AG08396 (cell line): ENCODE data around the gene ADAP1.
"Not testable (repeated sequence)": the region's sequence is repeated elsewhere in the genome, so short reads cannot be mapped to it uniquely, and the experiment has no call there.

ENCODE experiments used
- DNase-seq: peaks from one replicate; pipeline ENCODE4 v3.0.0; 2012; ENCODE audit warnings: low spot score, mixed read lengths

Gene ADAP1

DNA sequence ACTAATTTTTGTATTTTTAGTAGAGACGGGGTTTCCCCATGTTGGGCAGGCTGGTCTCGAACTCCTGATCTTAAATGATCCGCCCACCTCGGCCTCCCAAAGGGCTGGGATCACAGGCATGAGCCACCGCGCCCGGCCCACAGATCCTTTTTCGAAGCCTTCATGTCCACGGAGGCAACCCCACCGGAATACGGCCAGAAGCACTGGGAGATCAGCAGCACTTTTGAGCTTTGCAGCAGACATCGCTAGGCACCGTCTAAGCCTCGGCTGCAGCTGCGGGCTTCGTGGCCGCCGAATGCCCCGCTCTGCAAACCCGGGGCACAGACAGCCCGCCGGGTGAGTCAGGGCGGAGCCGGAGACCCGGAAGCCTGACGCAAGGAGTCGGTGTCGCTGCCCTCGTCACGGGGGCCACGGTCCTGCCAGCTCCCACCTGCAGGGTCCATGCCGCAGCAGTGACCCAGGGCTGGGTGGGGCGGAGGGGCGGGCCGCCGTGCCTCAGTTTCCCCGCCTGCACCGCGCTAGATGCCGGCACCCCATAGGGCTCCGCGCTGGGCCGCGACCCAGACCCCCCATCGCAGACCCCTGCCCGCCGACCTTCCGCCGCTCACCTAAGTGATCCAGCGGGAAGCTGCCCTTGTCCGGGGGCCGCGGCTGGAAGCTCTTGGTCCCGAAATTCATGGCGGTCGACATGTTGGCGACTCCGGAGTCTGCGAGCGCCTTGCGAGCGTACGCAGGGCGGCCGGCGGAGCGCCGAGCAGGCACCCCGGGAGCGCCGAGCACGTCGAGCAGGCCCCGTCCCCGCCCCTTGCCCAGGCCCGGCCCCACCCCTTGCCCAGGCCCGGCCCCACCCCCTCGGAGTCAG, 20.6 kb upstream of the ADAP1 start, which contains the start of gene COX19:
Gene COX19, minus strand, starts transcription at position 730 of the 862 bp plus-strand sequence. Its CDS starts 40 bp downstream, at position 690.
- DNase-seq, result peak; percentile 97

DNA sequence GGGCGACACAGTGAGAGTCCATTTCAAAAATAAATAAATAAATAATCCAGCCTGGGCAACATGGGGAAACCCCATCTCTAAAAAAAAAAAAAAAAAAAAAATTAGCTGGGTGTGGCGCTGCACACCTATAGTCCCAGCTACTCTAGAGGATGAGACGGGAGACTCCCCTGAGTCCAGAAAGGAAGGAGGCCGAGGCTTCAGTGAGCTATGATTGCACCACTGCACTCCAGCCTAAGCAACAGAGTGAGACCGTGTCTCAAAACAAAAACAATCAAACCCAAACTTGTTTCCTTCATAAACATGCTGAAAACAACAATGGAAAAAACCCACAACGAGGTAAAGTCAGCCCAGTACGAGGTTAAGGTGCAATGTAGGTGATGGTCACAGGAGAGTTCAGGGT, 19.7 kb upstream of the ADAP1 start:
- no peak for DNase-seq

DNA sequence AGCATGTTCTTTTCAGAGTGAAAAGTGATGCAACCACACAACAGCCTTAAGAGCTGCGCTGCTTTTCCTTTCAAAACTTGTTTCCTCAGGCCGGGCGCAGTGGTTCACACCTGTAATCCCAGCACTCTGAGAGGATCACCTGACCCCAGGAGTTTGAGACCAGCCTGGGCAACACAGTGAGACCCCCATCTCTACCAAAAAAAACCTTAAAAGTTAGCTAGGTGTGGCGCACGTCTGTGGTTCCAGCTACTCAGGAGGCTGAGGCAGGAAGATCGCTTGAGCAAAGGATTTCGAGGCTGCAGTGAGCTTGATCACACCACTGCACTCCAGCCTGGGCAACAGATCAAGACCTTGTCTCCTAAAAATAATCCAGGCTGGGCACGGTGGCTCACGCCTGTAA, 18.8 kb upstream of the ADAP1 start:
- no peak for DNase-seq

DNA sequence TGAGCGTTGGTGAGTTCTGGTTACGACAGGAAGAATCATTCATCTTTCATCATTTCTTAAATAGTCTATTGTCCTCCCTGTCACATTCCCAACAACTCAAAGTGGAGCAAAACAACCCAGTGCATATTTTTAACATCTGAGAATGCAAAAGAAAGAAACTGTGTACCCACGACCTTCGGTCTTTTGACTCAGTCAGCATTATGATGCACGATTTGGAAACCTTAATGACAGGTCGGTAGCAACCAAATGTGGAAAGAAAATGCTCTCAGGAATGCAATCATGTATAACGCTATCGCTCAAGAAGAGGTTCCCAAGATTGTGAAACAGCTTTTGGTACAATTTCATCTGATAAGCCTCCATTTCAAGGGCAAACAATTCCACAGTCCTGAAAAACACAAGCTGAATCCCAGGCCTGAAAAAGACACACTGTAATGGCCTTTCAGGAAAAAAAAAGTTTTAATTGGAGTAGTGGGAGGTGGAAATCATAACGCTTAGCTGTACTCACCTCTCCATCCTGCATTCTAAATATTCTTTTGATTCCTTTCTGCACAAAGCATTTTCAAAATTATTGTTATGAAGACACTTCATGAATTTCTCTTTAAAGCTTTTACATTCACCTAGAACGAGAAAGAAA, 18.3 kb upstream of the ADAP1 start:
- DNase-seq, result no peak

DNA sequence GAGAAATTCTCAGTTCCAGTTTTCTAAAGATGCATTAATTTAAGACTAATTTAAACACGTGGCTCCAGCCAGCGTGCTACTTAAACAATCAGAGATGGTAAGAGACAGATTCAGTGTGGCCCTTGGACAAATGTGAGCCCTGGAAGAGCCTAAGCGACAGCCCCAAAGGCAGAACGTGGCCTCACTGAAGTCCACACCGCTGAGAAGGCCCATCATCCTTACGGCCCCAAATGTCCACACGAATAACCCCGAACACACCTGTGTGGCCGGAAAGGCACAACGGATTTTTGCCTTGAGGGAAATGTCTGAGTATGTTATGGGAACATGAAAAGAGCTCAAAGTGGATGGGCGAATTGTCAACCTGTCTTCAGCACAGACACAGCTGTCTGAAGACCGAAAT, 17.6 kb upstream of the ADAP1 start:
- no peak for DNase-seq

DNA sequence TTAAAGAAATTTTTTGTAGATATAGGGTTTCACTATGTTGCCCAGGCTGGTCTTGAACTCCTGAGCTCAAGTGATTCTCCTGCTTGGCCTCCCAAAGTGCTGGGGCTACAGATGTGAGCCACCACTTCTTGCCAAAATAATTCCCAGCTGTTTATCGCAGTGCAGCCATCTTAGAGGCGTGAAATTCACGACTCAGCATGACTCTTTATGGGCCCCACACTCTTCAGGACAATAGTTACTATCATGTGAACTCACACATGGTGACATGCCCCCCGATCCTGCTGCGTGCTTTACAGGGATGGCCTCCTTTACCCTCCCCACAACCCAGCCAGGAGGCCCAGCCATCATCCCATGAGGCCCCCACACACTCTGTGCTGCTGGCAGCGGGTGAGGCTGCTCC, 16.3 kb upstream of the ADAP1 start:
- no peak for DNase-seq

DNA sequence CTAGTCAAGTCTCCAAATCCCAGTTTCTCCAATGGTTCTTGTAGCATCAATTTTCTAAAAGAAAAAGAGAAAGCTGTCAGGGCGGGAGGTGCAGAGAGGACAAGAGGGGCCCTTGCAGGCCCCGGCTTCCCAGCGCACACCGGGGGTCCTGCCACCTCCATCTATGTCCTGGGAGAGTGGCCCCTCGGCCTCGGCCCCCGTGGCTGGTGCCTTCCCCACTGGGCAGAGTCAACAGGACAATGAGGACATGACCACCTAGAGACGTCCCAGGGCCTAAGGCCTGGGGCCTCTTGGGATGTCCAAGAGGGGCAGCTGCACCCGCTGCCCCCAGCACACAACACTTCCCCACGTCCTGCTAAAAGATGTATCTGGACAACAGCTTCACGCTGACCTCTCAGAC, 14.9 kb upstream of the ADAP1 start:
- no peak for DNase-seq

DNA sequence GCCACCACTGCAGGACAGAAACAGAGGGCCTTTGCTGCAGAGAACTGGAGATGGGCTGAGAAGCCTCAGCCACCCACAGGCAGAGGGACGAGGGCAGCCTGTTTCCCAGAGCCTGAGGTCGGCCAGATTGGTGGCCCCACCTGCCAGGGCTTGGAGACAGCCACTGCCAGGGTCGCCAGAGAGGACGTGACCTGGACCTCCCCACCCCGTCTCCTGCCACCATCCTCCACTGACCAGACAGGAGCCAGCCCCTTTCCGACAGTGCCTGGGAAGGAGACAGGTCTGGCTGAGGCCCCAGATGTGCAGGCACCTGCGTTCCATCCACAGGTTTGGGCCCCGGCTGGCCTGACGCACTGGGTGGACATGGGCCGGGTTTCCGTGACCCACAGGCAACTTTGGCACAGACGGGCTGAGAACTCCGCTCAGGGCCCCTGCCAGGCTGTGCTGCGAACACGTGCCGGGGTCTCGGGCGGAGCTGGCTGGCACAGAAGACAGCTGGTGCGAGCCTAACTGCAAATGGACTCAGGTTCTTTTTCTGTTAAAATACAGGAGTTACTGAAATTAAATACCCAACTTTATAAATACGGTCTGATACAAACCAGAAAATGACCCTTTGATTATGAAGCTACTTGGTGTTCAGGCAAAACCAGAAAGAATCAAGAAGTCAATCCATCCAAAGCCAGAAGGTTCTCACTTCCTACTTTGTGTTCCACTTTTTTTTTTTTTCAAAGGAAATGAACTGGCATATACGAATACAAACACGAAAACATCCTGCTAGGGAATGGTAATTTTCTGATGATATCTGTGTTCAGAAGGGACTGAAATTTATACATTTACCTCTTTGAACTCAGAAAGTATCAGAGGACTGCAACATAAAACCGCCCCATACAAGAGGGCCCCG, 14.0 kb upstream of the ADAP1 start:
- no peak for DNase-seq

DNA sequence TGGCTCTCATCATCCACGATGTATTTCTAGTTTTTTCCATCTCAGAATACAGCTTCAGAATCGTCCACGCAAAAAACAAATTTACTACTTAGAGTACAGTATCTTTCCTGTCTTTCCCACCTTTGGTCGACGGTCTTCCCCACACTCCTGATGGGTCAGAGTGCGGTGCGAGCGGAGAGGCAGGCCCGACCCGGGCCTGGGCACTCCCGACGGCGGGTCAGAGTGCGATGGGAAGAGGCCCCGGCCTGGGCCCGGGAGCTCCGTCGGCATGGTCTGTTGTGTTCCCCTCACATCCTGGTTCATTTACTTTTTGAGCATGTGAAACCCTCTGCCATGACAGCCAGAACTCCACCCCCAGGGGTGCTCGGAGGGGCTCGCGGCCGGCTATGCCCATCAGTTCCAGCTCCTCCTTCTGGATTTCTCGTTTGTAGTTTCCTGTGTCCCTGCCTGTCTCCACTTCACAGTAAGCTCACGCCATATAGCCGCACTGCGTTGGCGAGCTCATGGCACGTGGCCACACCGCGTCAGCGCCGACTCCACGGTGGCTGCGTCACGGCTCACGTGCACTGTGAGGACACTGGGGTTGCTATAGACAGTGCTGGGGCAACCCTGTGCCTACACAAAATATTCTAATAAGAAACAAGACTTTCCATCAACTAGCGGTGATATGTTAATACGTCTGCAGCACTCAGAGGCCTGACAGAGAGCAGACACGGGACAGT, 13.0 kb upstream of the ADAP1 start:
- no peak for DNase-seq

DNA sequence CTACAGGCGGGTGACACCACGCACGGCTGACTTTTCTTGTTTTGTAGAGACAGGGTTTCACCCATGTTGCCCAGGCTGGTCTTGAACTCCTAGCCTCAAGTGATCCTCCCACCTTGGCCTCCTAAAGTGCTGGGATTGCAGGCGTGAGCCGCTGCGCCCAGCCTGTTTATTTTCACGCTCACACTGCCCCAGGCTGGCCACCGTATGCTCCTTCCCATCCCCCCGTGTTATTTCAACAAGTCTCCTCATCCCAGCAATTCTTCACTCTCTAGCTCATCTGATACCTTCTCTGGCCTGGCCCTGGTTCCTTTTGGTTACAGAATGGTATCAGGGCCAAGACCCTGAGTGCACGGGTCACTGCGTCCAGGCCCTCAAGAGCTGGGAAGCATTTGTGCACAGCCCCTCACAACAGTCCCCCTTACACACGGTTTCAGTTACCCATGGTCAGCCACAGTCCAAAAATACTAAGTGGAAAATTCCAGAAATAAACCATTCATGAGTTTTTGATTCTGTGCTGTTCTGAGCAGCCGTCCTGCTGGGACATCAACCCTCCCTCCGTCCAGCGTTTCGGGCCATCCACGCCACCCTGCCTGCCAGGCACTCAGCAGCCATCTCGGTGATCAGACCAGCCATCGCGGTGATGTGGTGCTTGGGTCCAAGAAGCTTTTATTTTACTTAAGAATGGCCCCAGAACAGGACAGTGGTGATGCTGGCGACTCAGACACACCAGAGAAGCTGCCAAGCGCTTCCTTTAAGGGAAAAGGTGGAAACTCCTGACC, 12.0 kb upstream of the ADAP1 start:
- no peak for DNase-seq

DNA sequence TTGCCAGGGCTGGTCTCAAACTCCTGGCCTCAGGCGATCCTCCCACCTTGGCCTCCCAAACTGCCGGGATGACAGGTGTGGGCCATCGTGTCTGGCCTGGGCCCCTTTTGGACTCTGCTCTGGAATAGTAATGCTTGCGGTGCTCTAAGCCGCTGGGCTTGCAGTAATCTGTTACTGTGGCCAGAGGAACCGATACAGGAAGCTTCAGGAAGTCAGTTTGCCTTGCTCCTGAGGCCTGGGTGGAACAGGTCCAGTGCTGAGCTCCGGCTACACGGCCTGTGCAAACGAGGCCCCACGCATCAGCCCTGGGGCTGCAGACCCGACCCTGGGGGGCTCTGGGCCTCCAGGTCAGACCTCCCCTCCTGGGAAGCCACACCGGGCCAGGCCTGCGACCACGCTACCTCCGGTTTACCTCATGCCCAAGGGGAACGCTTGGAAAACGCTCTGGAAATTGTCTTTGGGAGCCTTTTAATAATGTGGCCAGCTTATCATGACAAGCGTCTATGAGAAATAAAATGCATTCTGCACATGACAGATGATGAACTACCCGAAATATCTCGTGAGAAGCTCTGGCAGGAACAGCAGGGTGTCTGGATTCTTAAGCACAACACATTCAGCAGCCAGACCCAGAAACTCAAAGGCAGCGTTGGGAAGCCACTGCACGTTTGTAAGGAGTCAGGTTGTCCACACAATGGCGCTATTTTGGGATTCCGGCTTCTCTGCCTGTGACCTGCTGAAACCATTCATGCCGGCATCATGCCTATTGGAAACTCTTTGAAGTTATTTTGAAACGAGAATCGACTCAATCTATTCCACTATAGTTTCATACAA, 10.1 kb upstream of the ADAP1 start:
- peak; percentile 84 for DNase-seq

DNA sequence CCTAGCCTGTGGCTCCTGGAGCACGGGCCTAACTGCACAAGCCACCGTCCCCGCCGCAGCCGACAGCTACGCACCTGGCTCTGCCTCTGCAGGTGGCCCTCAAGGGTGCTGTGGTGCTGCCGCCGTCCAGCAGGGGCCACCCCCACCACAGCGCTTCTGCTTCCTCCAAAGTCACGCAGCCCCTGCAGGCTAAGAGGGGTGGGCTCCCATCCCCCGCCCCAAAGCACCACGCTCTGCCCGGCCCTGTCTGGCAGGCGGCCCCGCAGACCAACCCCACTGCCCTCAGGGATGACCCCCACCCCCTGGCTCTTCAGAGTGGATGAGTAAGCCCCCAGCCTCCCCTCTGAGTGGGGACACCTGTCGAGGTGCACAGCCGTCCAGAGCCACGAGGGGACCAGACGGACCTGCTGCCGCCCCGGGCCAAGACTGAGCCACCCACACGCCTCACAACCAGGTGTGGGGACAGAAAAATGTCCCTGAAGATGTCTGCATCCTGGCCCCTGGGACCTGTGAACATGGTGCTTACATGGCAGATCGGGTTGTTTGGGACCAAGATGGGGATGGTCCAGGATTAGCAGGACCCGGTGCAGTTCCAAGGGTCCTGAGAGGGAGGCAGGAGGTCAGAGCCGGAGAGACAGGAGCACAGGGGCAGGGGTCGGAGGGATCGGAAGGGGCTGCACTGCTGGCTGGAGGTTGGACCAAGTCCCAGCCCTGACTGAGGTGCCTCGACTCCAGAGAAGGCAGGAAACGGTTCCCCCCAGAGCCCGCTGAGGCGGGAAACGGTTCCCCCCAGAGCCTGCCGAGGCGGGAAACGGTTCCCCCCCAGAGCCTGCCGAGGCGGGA, 9.0 kb upstream of the ADAP1 start:
- no peak for DNase-seq

DNA sequence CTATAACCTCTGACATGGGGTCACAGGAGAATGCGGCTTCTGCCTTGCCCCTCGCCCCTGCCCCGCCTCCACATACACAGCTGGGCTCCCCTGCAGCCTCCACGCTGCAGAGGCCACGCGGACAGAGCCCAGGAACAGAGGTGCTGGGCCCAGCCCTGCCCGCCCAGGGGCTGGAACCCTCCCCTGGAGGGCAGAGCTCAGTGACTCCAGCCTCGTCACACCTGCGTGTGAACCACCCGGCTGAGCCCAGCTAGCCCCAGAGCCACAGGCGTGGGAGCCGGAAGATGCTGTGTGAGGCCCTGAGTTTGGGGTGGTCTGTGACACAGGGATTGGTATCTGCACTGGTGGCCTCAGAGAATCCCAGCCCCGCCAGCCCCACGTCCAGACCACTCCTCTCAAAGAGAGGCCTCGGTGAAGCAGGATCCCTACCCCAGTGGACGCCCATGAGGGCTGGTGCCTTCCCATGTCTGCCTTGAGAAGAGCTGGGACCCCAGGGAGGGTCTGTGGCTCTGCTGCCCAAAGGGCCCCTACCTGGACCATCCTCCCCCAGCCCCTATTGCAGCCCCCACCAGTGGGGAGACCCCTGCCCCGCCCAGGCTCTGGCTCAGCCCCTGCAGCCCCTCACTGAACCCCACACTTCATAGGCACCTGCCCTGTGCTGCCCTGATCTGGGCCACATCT, 8.1 kb upstream of the ADAP1 start:
- DNase-seq, result no peak

DNA sequence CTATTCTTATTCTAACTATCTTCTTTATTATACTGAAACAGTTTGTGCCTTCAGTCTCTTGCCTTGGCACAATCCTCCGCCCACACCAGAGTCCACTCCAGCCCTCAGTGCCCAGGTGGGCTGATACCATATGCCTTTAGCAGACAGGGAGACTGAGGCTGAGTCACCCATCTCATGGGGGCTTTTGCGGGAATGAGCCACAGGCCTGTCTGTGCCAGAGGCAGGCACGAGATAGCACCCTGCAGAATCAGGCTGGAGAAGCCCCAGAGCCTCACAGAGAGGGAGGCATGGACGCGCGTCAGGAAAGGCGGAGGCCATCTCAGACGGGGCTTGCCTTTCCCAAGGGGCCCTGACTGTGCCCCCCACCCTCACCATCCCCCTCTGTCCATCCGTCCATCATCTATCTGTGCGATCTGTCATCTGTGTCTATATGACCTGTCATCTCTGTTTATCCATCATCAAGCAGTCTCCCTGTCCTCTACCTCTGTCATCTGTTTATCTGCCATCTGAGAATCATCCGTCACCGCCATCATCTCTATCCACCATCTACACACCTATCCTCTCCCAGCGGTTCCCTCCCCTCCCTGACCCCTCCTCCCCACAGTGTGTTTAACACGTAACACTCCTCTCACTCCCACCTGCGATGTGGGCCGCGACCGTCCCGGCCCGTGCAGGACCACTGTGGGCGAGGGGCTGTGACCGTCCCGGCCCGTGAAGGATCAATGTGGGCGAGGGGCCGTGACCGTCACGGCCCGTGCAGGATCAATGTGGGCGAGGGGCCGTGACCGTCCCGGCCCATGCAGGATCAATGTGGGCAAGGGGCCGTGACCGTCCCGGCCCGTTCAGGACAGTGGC, 7.3 kb upstream of the ADAP1 start:
- DNase-seq, result no peak

DNA sequence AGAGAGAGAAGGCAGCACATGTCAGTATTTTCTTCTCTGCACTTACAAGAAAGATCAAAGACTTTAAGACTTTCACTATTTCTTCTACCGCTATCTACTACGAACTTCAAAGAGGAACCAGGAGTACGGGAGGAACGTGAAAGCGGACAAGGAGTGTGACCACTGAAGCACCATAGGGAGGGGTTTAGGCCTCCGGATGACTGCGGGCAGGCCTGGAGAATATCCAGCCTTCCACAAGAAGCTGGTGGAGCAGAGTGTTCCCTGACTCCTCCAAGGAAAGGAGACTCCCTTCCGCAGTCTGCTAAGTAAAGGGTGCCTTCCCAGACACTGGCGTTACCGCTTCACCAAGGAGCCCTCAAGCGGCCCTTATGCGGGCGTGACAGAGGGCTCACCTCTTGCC, 6.5 kb upstream of the ADAP1 start:
- DNase-seq, result not testable (repeated sequence)

DNA sequence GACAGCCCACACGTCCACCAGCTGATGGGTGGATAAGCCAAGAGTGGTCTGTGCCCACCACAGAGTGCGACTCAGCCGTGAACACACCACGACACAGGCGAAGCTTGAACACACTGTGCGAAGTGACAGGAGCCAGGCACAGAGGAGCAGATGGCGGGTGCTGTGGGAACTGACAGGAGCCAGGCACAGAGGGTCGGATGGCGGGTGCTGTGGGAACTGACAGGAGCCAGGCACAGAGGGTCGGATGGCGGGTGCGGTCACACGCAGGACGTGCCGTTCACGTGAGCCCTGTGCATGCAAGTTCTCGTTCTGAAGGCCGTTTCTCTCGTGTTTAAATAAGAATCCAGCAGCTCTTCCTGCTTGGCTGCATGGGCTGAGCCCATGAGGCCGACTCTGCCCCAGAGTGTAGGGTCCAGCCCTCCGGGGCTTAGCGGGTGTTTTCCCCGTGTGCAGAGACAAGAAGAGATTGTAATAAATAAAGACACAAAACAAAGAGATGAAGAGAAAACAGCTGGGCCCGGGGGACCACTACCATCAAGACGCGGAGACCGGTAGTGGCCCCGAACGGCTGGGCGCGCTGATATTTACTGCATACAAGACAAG, 5.9 kb upstream of the ADAP1 start:
- DNase-seq, result no peak

DNA sequence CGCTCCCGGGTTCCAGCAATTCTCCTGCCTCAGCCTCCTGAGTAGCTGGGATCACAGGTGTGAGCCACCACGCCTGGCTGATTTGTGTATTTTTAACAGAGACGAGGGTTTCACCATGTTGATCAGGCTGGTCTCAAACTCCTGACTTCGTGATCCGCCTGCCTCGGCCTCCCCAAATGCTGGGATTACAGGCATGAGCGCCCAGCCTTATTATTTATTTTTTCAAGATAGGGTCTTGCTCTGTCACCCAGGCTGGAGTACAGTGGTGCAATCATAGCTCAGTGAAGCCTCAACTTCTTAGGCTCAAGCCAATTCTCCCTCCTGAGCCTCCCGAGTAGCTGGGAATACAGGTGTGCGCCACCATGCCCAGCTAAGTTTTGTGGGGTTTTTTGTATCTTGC, 5.3 kb upstream of the ADAP1 start:
- DNase-seq, result not testable (repeated sequence)
